Measurements from ENCODE around the gene RAB7B. TPM values are rescaled to one million over a fixed set of nuclear protein-coding genes. Genes with fewer than 3 reads are reported as not detected.

The RAB7B gene
- total RNA-seq, 2 experiments from 2014 or later, result not detected

- CTCF ChIA-PET (ENCODE audit: unreplicated experiment), result no interaction called here
These were observed 3.8 kb upstream of the RAB7B start for GRCh38 chr1:206006946-206007345.

GRCh38 chr1:206005778-206006180 lies 2.6 kb upstream of the RAB7B start:
- Histone ChIP-seq H2AFZ (ENCODE audit: low read length) (no peak overlapping the region), H3K9me3 (ENCODE audit: low read length) (no peaks in the 10 kb centered on the region), H3K4me2 (ENCODE audit: low read length) (no peak overlapping the region), H3K27ac (ENCODE audit: low read depth, low read length, poor library complexity, severe bottlenecking) (no peak overlapping the region), H3K4me3 (ENCODE audit: low read depth, low read length, poor library complexity, severe bottlenecking) (no peak overlapping the region), H3K36me3 (ENCODE audit: insufficient read depth, low read length) (no peaks in the 10 kb centered on the region), H3K9me2 (ENCODE audit: insufficient read depth, low read length) (no peaks in the 10 kb centered on the region), H4K20me1 (ENCODE audit: insufficient read depth, low read length) (no peaks in the 10 kb centered on the region), H3K79me2 (ENCODE audit: insufficient read depth, low read depth, low read length) (no peaks in the 10 kb centered on the region), H3K4me1 (ENCODE audit: insufficient read depth, low read length, poor library complexity, severe bottlenecking) (no peaks in the 10 kb centered on the region)
- CTCF ChIA-PET (ENCODE audit: unreplicated experiment), result no interaction called here
- intact Hi-C loops (cut with micrococcal nuclease; ENCODE audit: unreplicated experiment), result no loop called here
- TF ChIP-seq EZH2phosphoT487 (IDR thresholded peaks at IDR 0.05; ENCODE audit: borderline replicate concordance, low read depth, low read length) (no peak), CTCF (conservative IDR thresholded peaks at IDR 0.05; ENCODE audit: low read length) (no peak)
- DNase-seq (ENCODE audit: low spot score), result no peak
- no TSS peak for BruUV-seq (replicated peaks)
- POLR2A ChIA-PET, result no interaction called here

More at GRCh38 chr1:206006946-206007345, 3.8 kb upstream of the RAB7B start:
- POLR2A ChIA-PET, result no interaction called here
- peaks cover 7% of the 10 kb centered on the region for H3K4me1 ChIP-seq (ENCODE audit: insufficient read depth, low read length, poor library complexity, severe bottlenecking)
- H3K9me3 ChIP-seq (ENCODE audit: low read length), result no peaks in the 10 kb centered on the region
- DNase-seq (ENCODE audit: low spot score), result no peak
- H3K27ac ChIP-seq (ENCODE audit: low read depth, low read length, poor library complexity, severe bottlenecking), result no peak overlapping the region
- no peaks in the 10 kb centered on the region for H3K36me3 ChIP-seq (ENCODE audit: insufficient read depth, low read length)
- no peaks in the 10 kb centered on the region for H3K79me2 ChIP-seq (ENCODE audit: insufficient read depth, low read depth, low read length)
- H3K4me3 ChIP-seq (ENCODE audit: low read depth, low read length, poor library complexity, severe bottlenecking), result no peak overlapping the region
- intact Hi-C loops (cut with micrococcal nuclease; ENCODE audit: unreplicated experiment), result no loop called here
- no peaks in the 10 kb centered on the region for H3K9me2 ChIP-seq (ENCODE audit: insufficient read depth, low read length)
- no peak for TF ChIP-seq EZH2phosphoT487 (IDR thresholded peaks at IDR 0.05; ENCODE audit: borderline replicate concordance, low read depth, low read length)
- no peak for TF ChIP-seq CTCF (conservative IDR thresholded peaks at IDR 0.05; ENCODE audit: low read length)
- H3K4me2 ChIP-seq (ENCODE audit: low read length), result no peak overlapping the region
- no peak overlapping the region for H2AFZ ChIP-seq (ENCODE audit: low read length)
- BruUV-seq (replicated peaks), result no TSS peak
- no peaks in the 10 kb centered on the region for H4K20me1 ChIP-seq (ENCODE audit: insufficient read depth, low read length)

GRCh38 chr1:206005234-206005633 lies 2.0 kb upstream of the RAB7B start:
- no peak overlapping the region for H3K4me3 ChIP-seq (ENCODE audit: low read depth, low read length, poor library complexity, severe bottlenecking)
- H3K27ac ChIP-seq (ENCODE audit: low read depth, low read length, poor library complexity, severe bottlenecking), result no peak overlapping the region
- no peaks in the 10 kb centered on the region for H3K9me3 ChIP-seq (ENCODE audit: low read length)
- no peaks in the 10 kb centered on the region for H3K9me2 ChIP-seq (ENCODE audit: insufficient read depth, low read length)
- ChIA-PET CTCF (ENCODE audit: unreplicated experiment) (no interaction called here), POLR2A (no interaction called here)
- H3K36me3 ChIP-seq (ENCODE audit: insufficient read depth, low read length), result no peaks in the 10 kb centered on the region
- BruUV-seq (replicated peaks), result no TSS peak
- no peak for DNase-seq (ENCODE audit: low spot score)
- no peak overlapping the region for H3K4me2 ChIP-seq (ENCODE audit: low read length)
- TF ChIP-seq CTCF (conservative IDR thresholded peaks at IDR 0.05; ENCODE audit: low read length) (no peak), EZH2phosphoT487 (IDR thresholded peaks at IDR 0.05; ENCODE audit: borderline replicate concordance, low read depth, low read length) (no peak)
- no peaks in the 10 kb centered on the region for H3K79me2 ChIP-seq (ENCODE audit: insufficient read depth, low read depth, low read length)
- no peak overlapping the region for H2AFZ ChIP-seq (ENCODE audit: low read length)
- no peaks in the 10 kb centered on the region for H3K4me1 ChIP-seq (ENCODE audit: insufficient read depth, low read length, poor library complexity, severe bottlenecking)
- no peaks in the 10 kb centered on the region for H4K20me1 ChIP-seq (ENCODE audit: insufficient read depth, low read length)
- intact Hi-C loops (cut with micrococcal nuclease; ENCODE audit: unreplicated experiment), result no loop called here
